MM.1S (cell line): ENCODE results near the gene FANCC.

Source experiments
- EZH2 ChIP-seq: fragments of 300-600 bp; sonication (generic); optimal IDR thresholded peaks from 2 replicates; pipeline ENCODE3; 2017; ENCODE audit warnings: low read depth, mild to moderate bottlenecking, antibody characterized with exemption, low read length, mixed read lengths
- TF ChIP-seq, protein P1 (sequence below): fragments of 300-600 bp; sonication (generic); IDR thresholded peaks from 2 replicates; pipeline ENCODE4 v1.5.1; 2016; ENCODE audit warnings: antibody characterized with exemption, low read length, mixed read lengths

DNA sequence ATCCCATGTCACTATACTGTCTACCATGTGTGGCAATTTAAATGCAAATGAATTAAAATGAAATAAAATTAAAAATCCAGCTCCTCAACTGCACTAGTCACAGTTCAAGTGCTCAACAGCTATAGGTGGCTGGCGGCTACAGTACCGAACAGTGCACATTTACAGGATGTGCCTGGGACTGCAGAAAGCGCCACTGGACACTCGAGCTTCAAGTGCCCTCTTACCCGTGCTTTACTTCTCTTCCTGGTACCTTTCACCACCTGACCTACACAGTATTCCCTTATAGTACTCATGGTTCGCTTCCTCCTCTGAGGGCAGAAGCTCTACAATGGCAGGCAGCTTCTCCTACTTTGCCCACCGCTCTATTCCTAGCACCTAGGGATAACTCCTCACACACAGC is 166.6 kb downstream of the FANCC start:
- TF ChIP-seq, protein P1, sequence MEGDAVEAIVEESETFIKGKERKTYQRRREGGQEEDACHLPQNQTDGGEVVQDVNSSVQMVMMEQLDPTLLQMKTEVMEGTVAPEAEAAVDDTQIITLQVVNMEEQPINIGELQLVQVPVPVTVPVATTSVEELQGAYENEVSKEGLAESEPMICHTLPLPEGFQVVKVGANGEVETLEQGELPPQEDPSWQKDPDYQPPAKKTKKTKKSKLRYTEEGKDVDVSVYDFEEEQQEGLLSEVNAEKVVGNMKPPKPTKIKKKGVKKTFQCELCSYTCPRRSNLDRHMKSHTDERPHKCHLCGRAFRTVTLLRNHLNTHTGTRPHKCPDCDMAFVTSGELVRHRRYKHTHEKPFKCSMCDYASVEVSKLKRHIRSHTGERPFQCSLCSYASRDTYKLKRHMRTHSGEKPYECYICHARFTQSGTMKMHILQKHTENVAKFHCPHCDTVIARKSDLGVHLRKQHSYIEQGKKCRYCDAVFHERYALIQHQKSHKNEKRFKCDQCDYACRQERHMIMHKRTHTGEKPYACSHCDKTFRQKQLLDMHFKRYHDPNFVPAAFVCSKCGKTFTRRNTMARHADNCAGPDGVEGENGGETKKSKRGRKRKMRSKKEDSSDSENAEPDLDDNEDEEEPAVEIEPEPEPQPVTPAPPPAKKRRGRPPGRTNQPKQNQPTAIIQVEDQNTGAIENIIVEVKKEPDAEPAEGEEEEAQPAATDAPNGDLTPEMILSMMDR = no peak
- no peak for TF ChIP-seq EZH2
